Endometrial microvascular endothelial cells (primary cell): Measurements from ENCODE around the gene SLCO2A1. TPM values are rescaled to one million over a fixed set of nuclear protein-coding genes. Genes with fewer than 3 reads are reported as not detected.

Source experiments
- in situ Hi-C: cut with HindIII; loops from 2 replicates; pipeline ENCODE4 v1.10.0; 2017; ENCODE audit warnings: low sequenced_read_pairs, low pct_unique_long_range_greater_than_20kb; ENCODE audit errors: inconsistent ontology term
- total RNA-seq: library from RNA; depleted of rRNA; stranded (reverse); fragments of >200 nt; gene quantifications from one replicate; pipeline ENCODE4 v1.2.3, GENCODE V29; 2015; ENCODE audit errors: inconsistent ontology term

The SLCO2A1 gene
- total RNA-seq, 1 donor from 2014 or later: 22.4 TPM

DNA sequence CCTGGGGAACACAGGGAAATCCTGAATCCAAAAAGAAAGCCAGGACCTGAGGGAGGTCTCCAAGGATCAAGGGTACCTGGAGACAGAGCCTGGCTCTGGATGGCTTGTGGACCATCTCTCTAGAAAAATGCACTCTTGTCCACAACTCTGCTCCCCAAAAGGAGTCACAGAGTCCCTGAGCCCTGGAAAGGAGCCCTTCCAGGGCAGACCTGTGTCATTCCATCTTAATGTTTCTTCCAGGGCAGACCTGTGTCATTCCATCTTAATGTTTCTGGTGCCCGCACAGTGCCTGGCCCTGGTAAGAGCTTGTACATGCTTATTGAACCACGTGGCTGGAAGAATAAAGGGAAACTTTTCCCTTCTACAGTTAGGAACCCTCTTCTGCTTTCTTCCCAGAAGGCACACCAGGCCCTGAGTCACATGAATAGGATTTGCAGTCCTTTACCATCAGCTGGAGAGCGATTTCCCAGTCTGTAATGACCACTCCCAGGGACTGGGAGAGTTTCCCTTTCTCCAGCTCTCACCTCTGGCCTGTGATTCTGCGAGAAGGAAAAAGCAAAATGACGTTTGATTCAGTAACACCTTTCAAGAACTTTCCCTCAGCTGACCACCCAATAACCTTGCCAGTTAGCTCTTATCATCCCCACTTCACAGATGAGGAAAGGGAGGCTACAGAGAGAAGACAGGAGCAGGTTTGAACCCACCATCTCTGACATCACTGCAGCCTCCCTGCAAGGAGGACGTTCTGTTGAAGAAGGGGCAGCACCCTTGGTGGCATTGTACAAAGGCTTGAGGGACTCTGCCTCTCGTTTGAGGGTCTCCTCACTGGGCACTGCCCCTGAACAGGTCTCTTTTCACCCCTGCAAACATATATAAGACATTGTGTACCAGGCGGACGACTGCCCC lies 35.8 kb upstream of the SLCO2A1 start:
- in situ Hi-C loops: no loop called here

DNA sequence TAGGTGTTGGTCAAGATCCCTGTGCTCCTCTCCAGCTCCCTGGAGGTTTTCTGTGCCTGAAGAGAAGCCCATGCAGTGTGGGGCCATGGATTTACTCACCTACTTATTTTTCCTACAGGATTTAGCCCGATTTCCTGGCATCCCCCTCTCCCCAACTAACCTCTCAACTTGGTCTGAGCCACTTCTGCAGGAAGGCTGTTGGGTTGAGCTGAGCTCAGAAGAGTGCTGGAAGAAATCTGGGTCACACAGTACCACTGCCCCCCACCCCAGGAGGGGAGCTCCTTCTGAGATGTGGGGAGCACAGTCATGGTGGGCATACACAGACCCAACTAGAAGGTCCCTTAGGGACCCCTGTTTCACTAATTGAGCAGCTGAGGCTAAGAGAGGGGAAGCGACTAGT lies 34.4 kb upstream of the SLCO2A1 start:
- in situ Hi-C loops: no loop called here

DNA sequence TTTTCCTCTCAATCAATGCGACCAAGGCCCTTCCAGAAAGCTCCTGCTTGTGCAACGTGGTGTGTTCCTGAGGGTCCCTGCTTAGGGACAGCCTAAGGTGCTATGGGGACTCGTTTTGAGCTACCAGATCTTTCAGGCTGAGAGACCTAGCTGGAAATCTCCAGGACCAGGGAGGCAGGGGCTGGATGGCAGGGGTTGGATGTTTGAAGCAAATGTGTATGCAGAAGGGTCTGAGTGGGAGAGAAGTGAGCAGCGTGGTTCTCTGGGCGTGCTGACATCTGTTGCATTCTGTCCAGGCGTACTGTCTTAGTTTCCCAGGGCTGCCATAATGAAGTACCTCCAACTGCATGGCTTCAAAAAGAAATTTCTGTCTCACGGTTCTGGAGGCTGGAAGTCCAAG lies 31.7 kb upstream of the SLCO2A1 start:
- in situ Hi-C loops: no loop called here

DNA sequence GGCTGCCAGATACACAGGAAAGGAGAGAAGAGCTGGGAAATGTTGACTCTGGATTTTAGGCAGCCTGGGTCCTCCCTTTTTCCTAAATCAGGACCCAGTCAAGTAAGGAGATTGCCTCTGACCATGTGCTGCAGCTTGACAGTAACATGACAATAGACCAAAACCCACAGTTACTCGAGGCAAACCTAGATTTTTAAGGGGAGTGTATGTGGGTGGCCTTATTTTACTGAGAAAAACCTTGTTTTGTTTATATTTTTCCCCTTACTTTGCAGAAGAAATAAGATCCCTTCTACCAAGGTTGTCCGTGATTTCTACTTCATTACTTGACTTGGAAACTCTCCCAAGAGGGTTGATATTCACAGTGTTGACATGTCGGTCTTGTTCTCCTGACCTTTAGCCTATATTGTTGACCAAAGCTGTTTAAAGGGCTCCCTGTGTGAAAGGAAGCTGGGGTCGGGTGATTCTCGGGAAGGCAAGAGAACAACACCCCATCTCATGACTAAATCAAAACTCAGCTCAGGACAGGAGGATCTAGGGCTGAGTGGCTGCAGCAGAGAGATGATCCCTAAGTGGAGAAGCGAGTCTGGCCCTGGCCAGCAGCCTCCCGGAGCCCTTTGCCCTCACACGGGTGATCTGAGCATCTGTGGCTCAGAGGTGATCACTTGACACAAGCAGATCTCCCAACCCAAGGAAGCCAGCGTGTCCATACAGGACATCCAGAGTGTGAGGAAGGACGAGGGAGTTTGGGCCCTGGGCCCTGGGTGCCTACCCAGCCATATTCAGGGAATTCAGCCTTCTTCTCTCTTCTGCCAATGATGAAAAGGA lies 31.0 kb upstream of the SLCO2A1 start:
- in situ Hi-C loops: no loop called here

DNA sequence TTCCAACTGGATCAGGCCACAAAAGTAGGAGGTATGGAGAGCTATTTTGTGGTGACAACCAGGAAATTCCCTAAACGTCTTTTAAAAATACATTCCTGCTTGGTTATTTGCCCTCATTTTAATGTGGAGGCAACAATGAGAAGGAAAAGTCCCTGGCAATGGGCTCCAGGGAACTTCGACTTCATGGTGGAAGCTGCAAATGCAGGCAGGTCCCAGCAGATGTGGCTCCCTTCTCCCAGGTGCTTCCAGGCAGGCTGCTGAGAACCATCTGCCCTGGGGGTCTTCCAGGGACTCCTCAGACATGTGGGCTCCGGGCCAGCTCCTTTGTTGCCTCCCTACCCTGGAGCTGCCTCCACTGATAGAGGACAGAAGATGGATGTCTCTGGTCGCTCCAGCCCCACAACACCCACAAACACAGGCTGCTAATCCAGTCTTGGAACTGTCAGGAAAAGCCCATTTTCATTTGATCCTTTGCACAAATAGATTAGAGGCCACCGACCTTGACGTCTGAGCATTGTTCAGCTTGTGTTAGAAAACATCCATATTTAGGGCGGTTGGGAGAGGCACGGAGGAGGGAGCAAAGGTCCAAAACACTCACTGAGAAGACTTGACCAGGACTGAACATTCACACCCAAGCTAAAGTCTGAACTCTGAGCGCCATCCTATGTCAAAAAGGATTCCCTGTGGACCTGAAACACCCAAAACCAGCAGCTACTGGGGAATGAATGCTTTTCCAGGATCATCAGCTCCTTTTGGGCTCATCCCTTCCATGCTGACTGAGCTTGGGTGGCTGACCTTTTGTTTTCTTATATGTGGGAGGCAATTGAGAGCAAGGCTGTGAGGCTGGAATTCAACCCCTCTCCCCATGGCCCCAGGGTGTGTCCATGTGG lies 30.2 kb upstream of the SLCO2A1 start:
- in situ Hi-C loops: no loop called here

DNA sequence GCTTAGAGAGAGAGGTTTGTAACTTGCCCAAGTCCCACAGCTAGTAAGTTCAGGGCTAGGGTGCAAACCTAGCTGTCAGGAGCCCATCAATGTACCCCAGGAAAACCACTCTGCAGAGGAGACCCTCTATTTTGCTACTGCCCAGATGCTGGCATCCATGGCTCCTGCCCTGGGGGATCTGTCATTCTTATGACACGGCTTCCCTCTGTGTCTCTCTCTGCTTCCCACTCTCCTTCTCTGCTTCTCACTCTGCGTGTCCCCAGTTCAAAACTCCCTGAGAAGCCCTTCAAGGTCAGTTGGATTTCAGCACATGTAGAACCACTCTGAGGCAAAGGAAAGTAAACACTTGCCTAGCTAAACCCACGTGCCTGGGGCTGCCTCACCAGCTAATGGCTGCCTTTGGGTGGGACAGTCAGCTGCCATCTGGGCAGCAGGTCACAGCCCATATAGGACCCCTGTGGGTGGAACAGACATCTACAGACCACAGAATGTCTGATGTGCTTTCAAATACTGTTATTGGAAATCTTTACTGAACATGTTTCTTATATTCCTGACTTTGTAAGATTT lies 29.4 kb upstream of the SLCO2A1 start:
- in situ Hi-C loops: no loop called here

DNA sequence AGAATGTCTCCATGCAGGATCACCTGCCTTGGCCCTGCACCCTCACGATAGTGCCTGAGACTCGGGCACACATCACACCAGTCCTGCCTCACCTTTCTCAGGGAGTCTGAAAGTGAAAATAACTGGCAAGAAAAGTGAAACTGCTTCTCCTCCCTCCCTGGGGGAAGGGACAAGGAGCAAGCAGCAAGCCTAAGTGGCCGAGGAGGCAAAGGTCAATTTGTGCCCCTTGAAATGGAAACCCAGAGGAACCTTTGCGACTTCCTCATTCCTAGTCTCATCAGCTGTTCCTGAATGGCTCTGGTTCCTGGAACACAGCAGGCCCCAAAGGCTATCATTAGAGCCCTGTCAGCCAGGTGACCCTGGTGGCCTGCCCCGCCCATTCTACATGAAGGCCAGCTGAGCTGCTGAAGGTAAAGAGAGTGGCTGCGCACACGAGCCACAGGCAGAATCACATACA lies 28.0 kb upstream of the SLCO2A1 start:
- in situ Hi-C loops: no loop called here

DNA sequence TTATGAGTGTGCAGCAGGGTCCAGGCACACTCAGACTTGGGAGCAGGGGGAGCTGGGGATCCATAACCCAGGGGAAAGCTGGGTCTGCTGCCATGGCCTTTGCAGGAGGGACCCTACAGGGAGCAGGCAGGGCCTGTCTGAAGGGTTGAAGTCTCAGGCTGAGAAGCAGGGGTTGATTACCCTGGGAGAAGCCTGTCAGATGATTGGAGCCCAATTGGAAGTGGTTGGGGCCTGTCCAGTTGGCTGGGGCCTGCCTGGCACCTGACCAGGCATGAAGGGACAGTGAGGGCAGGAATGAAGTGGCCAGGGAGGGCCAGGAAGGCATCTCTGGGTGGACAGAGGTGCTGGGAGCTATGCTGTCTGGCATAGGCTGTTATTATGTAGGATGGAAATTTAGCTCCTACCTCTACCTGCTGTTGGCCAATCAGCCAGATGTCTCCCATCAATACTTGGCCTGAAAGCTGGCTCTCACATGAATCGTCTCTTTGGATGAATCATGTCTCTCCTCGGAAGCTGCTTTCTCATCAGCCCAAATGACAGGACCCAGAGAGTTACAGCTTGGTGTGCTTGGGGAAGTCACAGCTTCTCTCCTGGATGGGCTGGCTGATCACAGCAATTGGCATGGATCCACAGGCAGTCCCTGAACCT lies 27.4 kb upstream of the SLCO2A1 start:
- in situ Hi-C loops: no loop called here

DNA sequence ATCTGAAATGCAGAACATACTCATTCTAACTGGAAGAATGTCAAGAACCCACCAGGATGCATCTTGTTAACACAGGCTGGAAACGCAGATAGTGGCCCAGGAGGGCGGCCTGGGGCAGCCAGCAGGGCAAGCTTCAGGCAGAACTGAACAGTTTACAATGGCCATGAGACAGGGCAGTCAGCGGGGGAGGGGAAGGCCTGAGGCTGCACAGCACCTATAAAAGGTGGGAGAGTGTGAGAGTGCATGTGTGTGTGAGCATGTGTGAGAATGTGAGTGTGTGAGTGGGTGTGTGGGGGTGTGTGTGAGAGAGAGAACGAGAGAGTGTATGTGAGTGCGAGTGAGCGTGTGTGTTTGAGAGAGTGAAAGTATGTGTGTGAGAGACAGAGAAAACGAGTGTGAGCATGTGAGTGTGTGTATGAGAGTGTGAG lies 26.8 kb upstream of the SLCO2A1 start:
- in situ Hi-C loops: no loop called here

DNA sequence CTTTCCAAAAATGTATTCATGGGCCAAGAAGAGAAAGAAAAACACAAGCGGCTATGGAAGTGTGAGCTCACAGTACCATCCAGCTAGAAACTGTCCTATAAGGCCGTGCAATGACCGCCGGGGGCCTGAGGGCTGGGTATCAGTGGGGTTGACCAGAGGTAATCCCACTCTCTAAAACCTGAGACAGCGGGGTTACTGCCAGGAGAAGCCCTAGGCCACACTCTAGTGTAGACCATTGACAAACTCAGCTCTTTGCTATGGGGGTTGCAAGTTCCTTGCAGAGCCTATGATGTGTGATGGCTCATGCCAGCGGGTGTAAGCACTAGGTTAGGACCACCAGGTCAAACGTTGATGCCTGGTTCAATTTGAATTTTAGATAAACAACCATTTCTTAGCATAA lies 25.9 kb upstream of the SLCO2A1 start:
- in situ Hi-C loops: no loop called here

DNA sequence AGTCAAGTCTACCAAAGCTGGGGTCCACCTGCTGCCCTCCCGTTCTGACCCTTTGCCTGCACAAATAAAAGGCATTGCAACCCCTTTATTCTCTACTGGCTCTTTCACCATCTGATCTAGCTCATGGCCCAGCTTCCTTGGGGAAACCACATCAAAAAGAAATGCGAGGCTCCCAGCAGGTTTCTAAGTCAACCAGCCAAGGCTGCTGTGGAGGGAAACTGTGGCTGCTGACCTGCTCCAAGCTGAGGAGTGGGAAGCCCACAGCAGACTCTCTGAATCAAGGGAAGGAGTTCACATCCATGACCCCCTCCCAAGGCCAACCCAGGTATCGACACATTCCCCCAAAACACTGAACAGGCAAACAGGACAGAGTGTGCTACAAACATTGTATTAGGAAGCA lies 25.2 kb upstream of the SLCO2A1 start:
- in situ Hi-C loops: no loop called here

DNA sequence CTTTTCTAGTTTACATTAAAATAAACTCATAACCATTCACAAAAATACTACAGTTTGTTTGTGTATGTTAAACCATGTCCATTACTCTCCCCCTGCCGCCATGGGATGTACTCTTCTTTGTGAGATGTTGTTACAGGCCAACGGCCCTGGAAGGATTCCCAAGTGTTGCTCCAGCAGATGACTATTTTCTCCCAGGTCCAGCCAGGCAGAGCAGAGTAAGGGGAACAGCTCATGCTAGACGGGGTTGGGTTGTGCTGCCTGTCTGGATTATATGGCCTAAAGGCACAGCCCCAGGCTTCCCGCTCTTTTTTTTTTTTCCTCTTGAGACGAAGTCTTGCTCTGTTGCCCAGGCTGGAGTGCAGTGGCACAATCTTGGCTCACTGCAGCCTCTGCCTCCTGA lies 24.5 kb upstream of the SLCO2A1 start:
- in situ Hi-C loops: no loop called here

DNA sequence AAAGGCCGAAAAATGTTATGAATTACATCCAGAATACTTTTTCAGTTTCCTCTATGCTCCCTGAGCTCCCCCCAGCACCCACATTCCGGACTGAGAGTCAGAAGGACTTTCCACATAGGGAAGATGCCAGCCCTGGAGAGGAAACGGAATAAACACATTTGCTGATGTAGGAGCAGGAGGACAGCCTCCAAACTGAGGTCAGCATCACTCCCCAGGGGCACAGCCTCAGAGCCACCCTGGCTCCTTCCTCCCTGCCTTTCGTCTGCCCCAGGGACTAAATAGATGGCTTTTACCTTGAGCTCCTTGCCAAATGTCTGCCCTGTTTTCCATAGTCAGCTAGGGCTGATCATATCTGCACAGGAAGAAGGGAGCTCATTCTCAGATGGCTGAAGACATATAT lies 22.6 kb upstream of the SLCO2A1 start:
- in situ Hi-C loops: no loop called here

DNA sequence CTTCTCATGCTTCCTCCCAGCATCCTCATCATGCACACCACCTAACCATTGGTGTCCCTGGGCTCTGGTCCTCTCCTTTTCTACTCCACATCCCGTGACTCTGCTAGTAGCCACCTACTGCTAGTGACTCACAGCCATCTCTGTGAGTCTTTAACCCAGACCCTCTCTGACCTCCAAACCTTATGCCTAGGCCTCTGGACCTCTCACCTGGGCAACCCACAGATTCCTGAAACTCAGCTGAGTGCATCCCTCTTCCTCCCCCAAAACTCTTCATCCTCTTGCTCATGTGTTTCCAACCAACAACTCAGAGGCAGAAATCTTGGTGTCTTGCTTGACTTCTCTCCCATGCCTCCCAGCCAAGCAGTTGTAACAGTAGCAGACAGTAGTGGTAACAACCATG lies 20.0 kb upstream of the SLCO2A1 start:
- in situ Hi-C loops: no loop called here

DNA sequence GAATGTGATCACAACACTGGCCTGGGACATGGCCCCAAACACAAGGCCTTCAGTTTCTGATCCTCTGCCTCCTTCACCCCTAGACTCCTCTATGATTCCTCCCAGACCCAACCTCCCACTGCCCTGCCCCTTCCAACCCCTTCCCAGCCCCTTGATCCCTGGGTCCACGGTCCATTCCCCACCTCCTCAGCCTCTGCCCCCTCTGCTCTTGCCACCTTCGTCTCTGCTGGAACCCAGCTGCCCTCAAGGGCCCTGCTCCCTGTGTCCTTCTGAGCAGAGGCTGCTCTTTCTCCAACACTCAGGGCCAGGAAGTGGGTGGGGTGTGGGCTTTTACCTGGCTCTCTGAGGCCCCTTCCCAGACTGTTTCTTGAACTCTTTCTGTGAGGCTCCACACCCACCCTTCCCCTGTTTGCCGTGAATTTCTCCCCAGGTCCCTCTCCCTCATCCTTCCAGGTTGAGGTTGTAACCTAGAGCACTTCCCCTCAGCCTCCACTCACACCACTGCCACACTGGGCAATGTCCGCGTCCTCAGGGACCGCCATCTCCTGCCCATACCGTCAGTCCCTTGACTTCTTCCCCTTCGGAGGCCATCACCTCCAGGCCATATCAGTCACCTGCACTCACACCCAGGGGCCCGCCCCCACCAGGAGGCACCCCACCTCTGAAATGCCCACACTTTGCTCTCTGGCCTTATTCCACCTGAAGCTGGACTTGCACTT lies 18.7 kb upstream of the SLCO2A1 start:
- in situ Hi-C loops: no loop called here

DNA sequence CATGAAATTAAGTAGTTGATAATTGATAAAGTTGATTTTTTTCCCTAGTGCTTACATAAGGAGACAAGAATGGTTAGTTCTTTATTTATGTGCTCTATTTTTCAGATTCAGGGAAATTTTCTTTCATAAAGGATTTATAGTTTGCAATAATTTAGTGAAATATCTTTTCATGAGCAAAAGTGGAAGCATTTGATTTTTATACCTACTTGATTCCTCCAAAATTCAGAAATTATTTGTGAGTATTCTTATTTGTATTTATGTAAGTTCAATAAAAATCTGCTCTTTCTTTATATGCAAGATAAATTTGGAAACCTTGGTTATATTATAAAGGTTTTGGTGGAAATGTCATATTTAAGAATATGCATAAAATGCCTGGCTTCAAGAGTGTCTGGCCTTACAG lies 14.7 kb upstream of the SLCO2A1 start:
- in situ Hi-C loops: no loop called here

DNA sequence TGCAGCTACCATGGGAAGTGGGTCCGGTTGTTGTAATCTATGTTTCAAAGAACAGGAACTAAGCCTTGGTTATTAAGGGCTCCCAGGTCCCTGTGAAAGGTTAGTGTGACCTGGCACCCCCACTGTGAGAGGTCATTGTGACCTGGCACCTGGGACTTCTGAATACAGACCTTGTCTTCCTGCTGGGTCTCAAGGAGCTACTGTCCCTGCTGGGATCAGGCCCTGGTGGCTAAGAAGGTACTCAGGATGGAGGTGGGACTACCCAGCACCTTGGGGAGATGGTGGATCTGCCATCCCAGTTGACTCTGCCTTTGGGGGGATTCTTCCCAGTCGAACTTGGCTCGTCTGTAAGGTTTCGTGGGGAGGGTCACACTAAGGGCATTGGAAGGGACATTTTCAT lies 10.3 kb upstream of the SLCO2A1 start:
- in situ Hi-C loops: no loop called here
